Body of pancreas (tissue), 4 donors: ENCODE results near the gene EHMT2.

ENCODE experiments used
- POLR2A ChIP-seq, 3 donors: fragments of 450-650 bp; IDR thresholded peaks; one replicate each; pipeline ENCODE4 v1.6.1; 2016; ENCODE audit warnings: antibody characterized with exemption in 3 of 3, mild to moderate bottlenecking in 2 of 3
- TF ChIP-seq, protein P1 (sequence below), 7 experiments: fragments of 450-650 bp in 4 of 7; fragments of 200-600 bp in 3 of 7; sonication (generic) in 3 of 7; IDR thresholded peaks; one replicate each; pipeline ENCODE4 v1.5.1; 2016 to 2019; ENCODE audit warnings: antibody characterized with exemption in 7 of 7

DNA sequence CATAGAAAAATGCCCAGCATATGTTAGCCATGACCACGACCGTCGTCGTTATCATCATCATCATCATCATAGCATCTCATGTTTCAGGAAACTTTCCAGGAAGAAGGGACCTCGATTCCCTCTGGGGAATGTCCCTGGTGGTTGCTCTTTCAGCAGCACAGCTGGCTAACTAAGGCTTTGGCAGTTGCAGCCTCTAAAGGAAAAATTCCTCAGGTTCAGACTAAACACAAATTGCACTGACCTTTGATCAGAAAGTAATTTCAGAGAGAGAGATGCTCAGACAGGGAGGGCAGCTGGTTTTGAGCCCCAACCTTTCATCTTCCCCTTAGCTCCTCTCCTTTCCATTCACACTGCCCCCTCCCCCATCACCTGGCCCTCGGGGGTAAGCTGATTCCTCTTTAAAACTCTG, 42.8 kb upstream of the EHMT2 start:
- TF ChIP-seq, protein P1, sequence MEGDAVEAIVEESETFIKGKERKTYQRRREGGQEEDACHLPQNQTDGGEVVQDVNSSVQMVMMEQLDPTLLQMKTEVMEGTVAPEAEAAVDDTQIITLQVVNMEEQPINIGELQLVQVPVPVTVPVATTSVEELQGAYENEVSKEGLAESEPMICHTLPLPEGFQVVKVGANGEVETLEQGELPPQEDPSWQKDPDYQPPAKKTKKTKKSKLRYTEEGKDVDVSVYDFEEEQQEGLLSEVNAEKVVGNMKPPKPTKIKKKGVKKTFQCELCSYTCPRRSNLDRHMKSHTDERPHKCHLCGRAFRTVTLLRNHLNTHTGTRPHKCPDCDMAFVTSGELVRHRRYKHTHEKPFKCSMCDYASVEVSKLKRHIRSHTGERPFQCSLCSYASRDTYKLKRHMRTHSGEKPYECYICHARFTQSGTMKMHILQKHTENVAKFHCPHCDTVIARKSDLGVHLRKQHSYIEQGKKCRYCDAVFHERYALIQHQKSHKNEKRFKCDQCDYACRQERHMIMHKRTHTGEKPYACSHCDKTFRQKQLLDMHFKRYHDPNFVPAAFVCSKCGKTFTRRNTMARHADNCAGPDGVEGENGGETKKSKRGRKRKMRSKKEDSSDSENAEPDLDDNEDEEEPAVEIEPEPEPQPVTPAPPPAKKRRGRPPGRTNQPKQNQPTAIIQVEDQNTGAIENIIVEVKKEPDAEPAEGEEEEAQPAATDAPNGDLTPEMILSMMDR (IDR thresholded peaks at IDR 0.05) = no peak
- no peak for TF ChIP-seq POLR2A (IDR thresholded peaks at IDR 0.05)
